ENCODE data around the gene FERMT2. TPM values are rescaled to one million over a fixed set of nuclear protein-coding genes. Genes with fewer than 3 reads are reported as not detected.

FERMT2 gene
- total RNA-seq, 1 donor from 2014 or later, result 188 TPM

DNA sequence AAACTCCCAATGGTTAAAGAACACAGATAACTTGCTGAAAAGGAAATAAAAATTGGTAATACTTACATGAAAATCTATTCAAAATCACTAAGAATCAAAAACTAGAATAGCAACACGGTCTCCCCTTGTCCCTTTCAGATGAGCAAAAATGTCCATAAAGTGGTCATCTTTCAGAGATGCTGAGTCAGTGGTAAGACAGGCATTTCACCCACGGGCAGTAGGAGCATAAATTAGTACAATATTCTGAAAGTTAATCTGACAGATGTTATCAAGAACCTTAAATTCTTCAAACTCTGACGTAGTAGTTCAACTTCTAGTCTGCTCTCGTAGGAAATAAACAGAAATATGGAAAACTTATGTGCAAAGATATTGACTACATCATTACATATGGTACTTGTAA is 126.4 kb downstream of the FERMT2 start:
- H3K27me3 Mint-ChIP-seq (ENCODE audit: unreplicated experiment), result peaks cover 3% of the 10 kb centered on the region
- H3K4me3 Mint-ChIP-seq (ENCODE audit: unreplicated experiment), result no peak overlapping the region
- H3K4me1 Mint-ChIP-seq (ENCODE audit: unreplicated experiment), result no peaks in the 10 kb centered on the region
- no peak for DNase-seq (ENCODE audit: low spot score)
- H3K27ac Mint-ChIP-seq (ENCODE audit: unreplicated experiment), result no peak overlapping the region
- TF ChIP-seq, protein P1, sequence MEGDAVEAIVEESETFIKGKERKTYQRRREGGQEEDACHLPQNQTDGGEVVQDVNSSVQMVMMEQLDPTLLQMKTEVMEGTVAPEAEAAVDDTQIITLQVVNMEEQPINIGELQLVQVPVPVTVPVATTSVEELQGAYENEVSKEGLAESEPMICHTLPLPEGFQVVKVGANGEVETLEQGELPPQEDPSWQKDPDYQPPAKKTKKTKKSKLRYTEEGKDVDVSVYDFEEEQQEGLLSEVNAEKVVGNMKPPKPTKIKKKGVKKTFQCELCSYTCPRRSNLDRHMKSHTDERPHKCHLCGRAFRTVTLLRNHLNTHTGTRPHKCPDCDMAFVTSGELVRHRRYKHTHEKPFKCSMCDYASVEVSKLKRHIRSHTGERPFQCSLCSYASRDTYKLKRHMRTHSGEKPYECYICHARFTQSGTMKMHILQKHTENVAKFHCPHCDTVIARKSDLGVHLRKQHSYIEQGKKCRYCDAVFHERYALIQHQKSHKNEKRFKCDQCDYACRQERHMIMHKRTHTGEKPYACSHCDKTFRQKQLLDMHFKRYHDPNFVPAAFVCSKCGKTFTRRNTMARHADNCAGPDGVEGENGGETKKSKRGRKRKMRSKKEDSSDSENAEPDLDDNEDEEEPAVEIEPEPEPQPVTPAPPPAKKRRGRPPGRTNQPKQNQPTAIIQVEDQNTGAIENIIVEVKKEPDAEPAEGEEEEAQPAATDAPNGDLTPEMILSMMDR (IDR thresholded peaks at IDR 0.05; ENCODE audit: unreplicated experiment), result no peak
- H3K9me3 Mint-ChIP-seq (ENCODE audit: unreplicated experiment), result no peaks in the 10 kb centered on the region
- H3K36me3 Mint-ChIP-seq (ENCODE audit: low read depth, unreplicated experiment), result no peaks in the 10 kb centered on the region

DNA sequence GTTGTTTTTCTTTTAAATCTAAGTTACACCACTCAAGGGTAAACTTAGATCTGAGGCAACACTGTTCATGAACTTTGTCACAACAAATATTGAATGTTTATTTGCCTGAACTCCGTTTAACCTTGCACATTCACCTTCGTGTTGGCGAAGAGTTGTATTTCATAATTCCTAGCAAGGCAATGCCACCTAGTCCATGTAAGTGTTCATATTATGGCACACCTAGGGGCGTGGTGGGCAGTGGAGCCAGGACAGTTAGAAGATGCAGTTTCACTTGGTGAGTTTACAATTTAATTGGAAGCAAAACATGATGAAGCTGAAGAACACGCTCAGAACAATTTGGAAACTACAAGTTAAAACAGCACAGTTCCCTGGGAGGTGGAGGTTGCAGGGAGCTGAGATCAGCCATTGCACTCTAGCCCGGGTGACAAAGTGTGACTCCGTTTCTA is 129.0 kb downstream of the FERMT2 start:
- Mint-ChIP-seq H3K27ac (ENCODE audit: unreplicated experiment) (no peak overlapping the region), H3K4me1 (ENCODE audit: unreplicated experiment) (no peaks in the 10 kb centered on the region), H3K36me3 (ENCODE audit: low read depth, unreplicated experiment) (no peaks in the 10 kb centered on the region), H3K27me3 (ENCODE audit: unreplicated experiment) (peaks cover 3% of the 10 kb centered on the region), H3K4me3 (ENCODE audit: unreplicated experiment) (no peak overlapping the region), H3K9me3 (ENCODE audit: unreplicated experiment) (no peaks in the 10 kb centered on the region)
- TF ChIP-seq, protein P1 (IDR thresholded peaks at IDR 0.05; ENCODE audit: unreplicated experiment), result no peak
- DNase-seq (ENCODE audit: low spot score), result no peak

DNA sequence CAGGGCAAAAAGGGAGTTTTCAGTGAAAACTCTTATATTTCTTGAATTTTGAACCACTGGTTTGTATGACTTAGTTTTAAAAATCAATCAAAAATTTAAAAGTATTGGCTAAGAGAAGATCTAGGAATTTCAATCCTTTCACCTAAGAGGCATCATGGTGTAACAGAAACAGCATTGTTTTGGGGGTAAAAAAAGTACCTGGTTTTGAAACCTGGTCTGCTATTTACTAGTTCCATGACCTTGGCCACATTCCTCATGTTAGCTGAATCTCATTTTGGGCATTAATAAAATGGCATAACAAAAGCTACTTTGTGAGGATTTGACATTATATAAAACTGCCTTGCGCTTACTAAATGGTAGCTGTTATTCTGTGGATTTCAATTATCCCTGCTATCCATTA is 142.7 kb downstream of the FERMT2 start:
- no peaks in the 10 kb centered on the region for H3K27me3 Mint-ChIP-seq (ENCODE audit: unreplicated experiment)
- H3K27ac Mint-ChIP-seq (ENCODE audit: unreplicated experiment), result no peak overlapping the region
- no peaks in the 10 kb centered on the region for H3K36me3 Mint-ChIP-seq (ENCODE audit: low read depth, unreplicated experiment)
- TF ChIP-seq, protein P1 (IDR thresholded peaks at IDR 0.05; ENCODE audit: unreplicated experiment), result no peak
- no peak for DNase-seq (ENCODE audit: low spot score)
- H3K4me3 Mint-ChIP-seq (ENCODE audit: unreplicated experiment), result no peak overlapping the region
- no peaks in the 10 kb centered on the region for H3K4me1 Mint-ChIP-seq (ENCODE audit: unreplicated experiment)
- no peaks in the 10 kb centered on the region for H3K9me3 Mint-ChIP-seq (ENCODE audit: unreplicated experiment)

Other genes starting within 250 kb of the FERMT2 start
- 75.7 TPM for gene PSMC6, start 243.8 kb downstream of the FERMT2 start, total RNA-seq (ENCODE audit: unreplicated experiment)
- 17.0 TPM for gene STYX, start 220.9 kb downstream of the FERMT2 start, total RNA-seq (ENCODE audit: unreplicated experiment)
- 12.0 TPM for gene GNPNAT1, start 159.4 kb downstream of the FERMT2 start, total RNA-seq (ENCODE audit: unreplicated experiment)
- 4.1 TPM for gene DDHD1, start 202.3 kb upstream of the FERMT2 start, total RNA-seq (ENCODE audit: unreplicated experiment)

All from endothelial cell (in vitro differentiated cells).